ENCODE data around the gene SLC15A4. TPM values are rescaled to one million over a fixed set of nuclear protein-coding genes. Genes with fewer than 3 reads are reported as not detected.

The SLC15A4 gene
- total and polyA plus RNA-seq, 9 of the 15 experiments (the other 6 are each of a cell fraction or from before 2014, with no cell fraction given): 5.5 to 20.8 (median 10.1) TPM

GRCh38 chr12:128856791-128857078, 33.0 kb upstream of the SLC15A4 start:
- H3K4me2 ChIP-seq (ENCODE audit: insufficient read depth, low read length): no peak overlapping the region
- H3K4me3 ChIP-seq: no peak overlapping the region
- H3K9ac ChIP-seq (ENCODE audit: insufficient read depth in 1 of 2, low read depth in 2 of 2, low read length in 2 of 2): no peak overlapping the region
- ATAC-seq (no peak), FAIRE-seq (no peak), DNase-seq (ENCODE audit: extremely low read depth in 1 of 4, low spot score in 3 of 4) (no peak)
- TF ChIP-seq YY1 (IDR thresholded peaks at IDR 0.05; ENCODE audit: borderline replicate concordance in 1 of 3, control insufficient read depth in 1 of 3, extremely low read depth in 1 of 3, insufficient read depth in 3 of 3, insufficient read length in 1 of 3, insufficient replicate concordance in 2 of 3, low read depth in 1 of 3, low read length in 2 of 3): peak in 1 of 3 experiments; percentile 38
- no peak for TF ChIP-seq WHSC1 (IDR thresholded peaks at IDR 0.05; ENCODE audit: low read length)
- no peak for TF ChIP-seq ZBTB33 (CRISPR knock-in tag; IDR thresholded peaks at IDR 0.05)
- H3K36me3 ChIP-seq (ENCODE audit: control insufficient read depth, insufficient read depth, low read length): no peaks in the 10 kb centered on the region
- no peaks in the 10 kb centered on the region; a peak in 1 of 5 replicates for H3K4me1 ChIP-seq (replicated peaks in 1 of 2; ENCODE audit: control insufficient read depth in 2 of 2, insufficient read depth in 2 of 2, low read length in 2 of 2)
- H4K20me1 ChIP-seq (replicated peaks; ENCODE audit: control insufficient read depth, insufficient read depth, low read length): no peaks in the 10 kb centered on the region
- WGBS (ENCODE audit: insufficient coverage, low coverage, missing lambda C conversion rate): 2% methylated on average over 7 of the region's 7 CpGs
- no peaks in the 10 kb centered on the region for H3K79me2 ChIP-seq (ENCODE audit: control insufficient read depth, insufficient read depth, low read length)
- BruUV-seq (replicated peaks): no TSS peak
- H3K9me3 ChIP-seq (replicated peaks; ENCODE audit: control insufficient read depth, insufficient read depth, low read depth, low read length): no peaks in the 10 kb centered on the region
- CTCF ChIA-PET (ENCODE audit: low intra/inter-chr PET ratio): no interaction called here
- H2AFZ ChIP-seq (ENCODE audit: low read depth, low read length): no peak overlapping the region
- POLR2A ChIA-PET: interaction anchor here (0.6 to 0.8 kb wide), 2 partner anchors 37 to 868 kb away, joined by 3 read pairs; no protein-coding TSS in a partner anchor
- intact Hi-C loops (cut with micrococcal nuclease) (no loop called here), in situ Hi-C loops (cut with MboI) (no loop called here)
- H3K27ac ChIP-seq (ENCODE audit: extremely low read depth, low read depth, low read length): no peak overlapping the region
- H3K27me3 ChIP-seq (ENCODE audit: control insufficient read depth in 2 of 2, insufficient read depth in 2 of 2, low read length in 2 of 2): peaks cover 22 to 53% of the 10 kb centered on the region in 2 experiments
- H3K9me1 ChIP-seq (ENCODE audit: control insufficient read depth, insufficient read depth, low read length): no peaks in the 10 kb centered on the region
